Measurements from ENCODE around the gene COA5.

GRCh38 chr2:98569197-98569793 lies 39.0 kb downstream of the COA5 start:
- TF ChIP-seq POLR2A (IDR thresholded peaks at IDR 0.05; ENCODE audit: low read depth, low read length) (no peak), POLR2AphosphoS5 (IDR thresholded peaks at IDR 0.05; ENCODE audit: low read depth, low read length) (no peak), TAF1 (IDR thresholded peaks at IDR 0.05; ENCODE audit: borderline replicate concordance, low read depth, low read length) (no peak)
